GM12875 (cell line): ENCODE data around the gene FBL.

Source experiments
- H3K4me3 ChIP-seq: one replicate; pipeline ENCODE4 v1.5.1; 2011; ENCODE audit warnings: low read depth, low read length, control low read depth
- CTCF ChIP-seq: IDR thresholded peaks from 2 replicates; pipeline ENCODE4 v1.5.1; 2011; ENCODE audit warnings: low read depth, mild to moderate bottlenecking, control low read depth, inconsistent platforms, low read length, moderate library complexity, borderline replicate concordance; ENCODE audit not compliant: insufficient read depth

FBL gene

DNA sequence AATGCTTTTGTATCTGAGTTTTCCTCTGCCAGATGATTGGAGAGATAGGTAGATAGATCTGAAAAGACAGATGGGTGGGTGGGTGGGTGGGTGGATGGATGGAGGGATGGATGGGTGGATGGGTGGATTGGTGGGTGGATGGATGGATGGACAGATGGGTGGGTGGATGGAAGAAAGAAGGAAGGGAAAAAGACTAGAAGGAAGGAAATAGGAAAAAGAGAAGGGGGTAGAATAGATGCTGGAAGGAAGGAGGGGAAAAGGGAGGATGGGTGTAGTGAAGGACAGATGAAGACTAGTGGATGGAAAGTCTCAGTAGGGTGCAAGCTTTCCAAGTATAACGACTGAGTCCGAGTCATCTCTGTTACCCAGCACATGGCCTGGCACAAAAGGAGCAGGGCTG lies 19.0 kb upstream of the FBL start:
- TF ChIP-seq CTCF, result no peak
- no peak overlapping the region for H3K4me3 ChIP-seq

DNA sequence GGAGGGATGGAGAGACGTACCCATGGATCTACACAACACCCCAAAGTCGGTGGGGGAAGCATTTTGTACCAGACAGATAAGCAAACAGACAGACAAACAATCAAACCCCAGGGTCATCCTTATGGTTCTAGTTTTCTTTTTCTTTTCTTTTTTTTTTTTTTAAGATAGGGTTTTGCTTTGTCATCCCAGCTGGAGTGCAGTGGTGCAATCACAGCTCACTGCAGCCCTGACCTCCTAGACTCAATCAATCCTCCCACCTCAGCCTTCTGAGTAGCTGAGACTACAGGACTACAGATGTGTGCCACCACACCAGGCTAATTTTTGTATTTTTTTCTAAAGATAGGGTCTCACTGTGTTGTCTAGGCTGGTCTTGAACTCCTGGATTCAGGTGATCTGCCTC lies 17.9 kb upstream of the FBL start:
- H3K4me3 ChIP-seq, result no peak overlapping the region
- TF ChIP-seq CTCF, result no peak

- no peak for TF ChIP-seq CTCF
- no peak overlapping the region for H3K4me3 ChIP-seq
Measured at GRCh38 chr19:39858541-39858940, 12.4 kb upstream of the FBL start.

GRCh38 chr19:39852882-39853281 lies 6.7 kb upstream of the FBL start:
- TF ChIP-seq CTCF, result no peak
- no peak overlapping the region for H3K4me3 ChIP-seq

- TF ChIP-seq CTCF, result no peak
- H3K4me3 ChIP-seq, result no peak overlapping the region
Measured at GRCh38 chr19:39850892-39851291, 4.7 kb upstream of the FBL start.

DNA sequence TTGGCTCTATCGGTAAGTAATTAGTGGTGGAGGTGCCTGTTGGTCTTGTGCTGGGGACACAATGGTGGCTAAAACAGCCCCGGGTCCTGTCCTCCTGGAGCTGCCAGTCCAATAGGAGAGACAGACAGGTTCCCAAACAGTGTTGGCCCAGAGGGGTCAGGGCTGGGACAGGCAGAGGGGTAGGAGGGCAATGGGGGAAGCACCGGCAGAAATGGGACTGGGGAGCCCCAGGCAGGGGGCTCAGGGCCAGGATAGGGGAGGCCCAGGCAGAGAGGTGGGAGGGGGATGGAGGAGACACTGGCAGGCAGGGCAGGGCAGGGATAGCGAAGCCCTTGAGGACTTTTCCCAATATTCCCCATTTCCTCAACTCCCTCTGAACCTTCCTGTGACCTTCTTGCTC lies 2.2 kb upstream of the FBL start:
- TF ChIP-seq CTCF, result no peak
- no peak overlapping the region for H3K4me3 ChIP-seq

GRCh38 chr19:39847525-39847924 lies 1.3 kb upstream of the FBL start:
- no peak overlapping the region for H3K4me3 ChIP-seq
- TF ChIP-seq CTCF, result no peak
